Measurements from ENCODE around the gene LOXL4.

LOXL4 gene

DNA sequence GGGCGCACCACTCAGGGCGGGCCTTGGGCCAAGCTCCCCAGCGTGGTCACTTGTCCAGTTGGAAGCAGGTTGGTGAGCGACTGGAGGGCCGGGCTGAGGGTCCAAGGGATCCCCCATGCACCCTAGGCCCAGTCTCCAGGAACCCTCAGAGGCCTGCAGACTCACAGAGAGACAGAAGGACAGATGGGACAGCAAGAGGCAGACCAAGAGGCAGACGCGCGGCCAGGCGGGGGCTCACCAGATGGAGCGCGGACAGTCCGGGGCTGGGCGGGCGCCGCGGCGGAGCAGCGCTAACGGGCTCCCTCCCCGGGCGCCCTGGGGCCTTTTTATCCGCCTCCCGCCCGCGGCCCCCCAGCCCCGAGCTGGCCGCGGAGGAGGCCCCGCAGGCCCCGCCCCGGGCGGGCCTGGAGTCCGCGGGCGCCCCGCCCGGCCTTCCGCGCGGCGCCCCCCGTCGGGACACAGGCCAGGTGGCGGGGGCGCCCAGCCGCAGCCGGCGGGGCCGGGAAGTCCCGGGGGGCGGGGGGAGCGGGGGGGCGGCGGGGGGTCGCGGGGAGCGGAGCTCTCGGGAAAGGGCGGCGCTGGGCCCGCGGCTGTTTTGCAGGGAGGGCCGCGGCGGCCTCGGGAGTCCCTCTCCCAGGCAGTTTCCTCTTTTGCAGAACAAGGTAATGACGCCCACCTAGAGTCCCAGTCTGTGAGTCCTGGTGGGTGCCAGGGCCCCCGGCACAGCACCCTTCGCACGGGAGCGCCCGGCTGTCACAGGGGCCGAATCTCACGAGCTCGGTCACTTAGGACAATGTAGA lies at the start of gene LOXL4:
Gene LOXL4 (minus strand): TSS at position 301 of the 800 bp plus-strand sequence. CDS start 5,175 bp downstream, outside the sequence.
- DNase-seq (ENCODE audit: low read depth in 2 of 3, low spot score in 2 of 3): no peak

DNA sequence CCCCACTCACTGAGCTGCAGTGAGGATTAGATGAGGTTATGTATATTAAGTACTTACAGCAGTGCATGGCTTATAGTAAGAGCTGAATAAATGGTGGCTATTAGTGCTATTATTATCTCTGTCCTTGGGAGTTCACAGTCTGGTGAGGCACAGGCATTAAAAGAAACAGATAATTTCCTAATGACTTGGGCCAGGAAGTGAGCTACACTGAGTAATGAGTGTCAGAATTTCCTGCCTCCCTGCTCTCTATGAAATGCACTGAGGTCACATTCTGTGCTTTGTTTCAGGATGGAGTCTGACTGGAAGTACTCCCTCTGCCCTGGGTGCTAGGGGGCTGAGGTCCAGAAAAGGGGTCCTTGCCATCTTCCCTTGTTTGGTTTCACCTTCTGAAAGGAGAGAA lies 48.7 kb upstream of the LOXL4 start:
- no peak for DNase-seq (ENCODE audit: low read depth in 2 of 3, low spot score in 2 of 3)

DNA sequence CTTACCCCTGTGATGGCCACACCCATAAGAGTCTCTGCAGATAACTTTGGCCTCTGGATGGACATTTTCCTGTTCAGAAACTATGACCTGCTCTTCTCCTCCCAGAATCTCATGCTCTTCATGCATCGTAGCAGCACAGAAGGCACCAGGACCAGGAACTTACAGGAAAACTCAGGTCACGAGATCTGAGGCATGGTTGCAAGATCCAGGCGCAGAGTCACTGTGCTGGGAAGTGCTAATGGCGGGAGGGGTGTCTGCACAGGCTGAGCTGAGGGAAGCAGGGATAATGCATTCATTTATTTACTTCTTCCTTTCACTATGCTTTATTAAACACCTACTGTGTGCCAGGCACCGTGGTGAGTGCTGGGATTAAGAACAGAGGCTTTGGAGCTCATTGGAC lies 48.2 kb upstream of the LOXL4 start:
- DNase-seq (ENCODE audit: low read depth in 2 of 3, low spot score in 2 of 3): no peak

DNA sequence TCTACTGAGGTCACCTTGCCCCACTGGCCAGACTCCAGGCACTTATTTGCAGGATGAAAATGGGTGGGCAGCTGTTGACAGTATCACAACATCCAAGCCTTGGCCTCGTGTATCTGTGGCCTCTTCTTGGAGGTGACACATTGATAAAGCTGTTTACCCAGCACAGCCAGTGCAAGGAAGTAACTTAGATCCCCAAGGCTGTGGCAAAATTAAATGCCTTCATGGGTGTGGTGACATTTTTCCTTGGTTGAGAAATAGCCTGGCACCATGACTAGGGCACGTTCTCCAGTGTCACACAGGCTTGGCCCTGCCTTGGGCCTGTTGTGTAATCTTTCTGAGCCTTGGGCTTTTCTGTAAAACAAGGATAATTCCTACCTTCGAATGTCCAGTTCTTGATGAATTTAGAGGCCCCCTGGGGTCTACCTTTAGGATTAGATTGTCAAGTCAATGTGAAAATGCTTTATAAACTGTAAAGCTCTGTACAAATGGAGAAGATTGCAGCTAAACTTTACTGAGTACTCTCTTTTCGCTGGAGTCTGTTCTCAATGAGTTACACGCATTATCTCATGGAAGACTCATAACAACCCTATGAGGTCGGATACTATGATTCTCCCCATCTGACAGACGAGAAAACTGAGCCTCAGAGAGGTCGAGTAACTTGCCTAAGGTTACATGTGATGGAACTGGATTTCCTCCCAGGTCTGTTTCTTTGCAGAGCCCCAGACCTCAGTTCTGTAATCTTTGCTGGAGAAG lies 46.7 kb upstream of the LOXL4 start:
- DNase-seq (ENCODE audit: low read depth in 2 of 3, low spot score in 2 of 3): no peak

DNA sequence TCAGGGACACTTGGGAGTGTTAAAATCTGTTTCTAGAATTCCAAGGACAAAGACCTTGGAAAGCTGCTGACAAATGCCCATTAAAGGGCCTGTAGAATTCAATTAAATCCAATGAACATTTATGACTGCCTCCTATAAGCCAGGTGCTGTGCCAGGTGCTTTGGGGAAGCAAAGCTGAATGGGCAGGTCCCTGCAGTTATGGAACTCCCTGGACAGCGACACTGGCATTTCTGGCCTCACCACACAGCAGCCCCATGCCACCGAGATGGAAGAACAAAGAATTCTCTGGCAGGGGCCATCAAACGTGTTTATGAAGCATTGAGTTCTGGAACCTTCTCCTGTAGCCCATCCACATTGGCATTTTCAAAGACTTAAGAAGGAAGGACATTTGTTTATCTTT lies 45.6 kb upstream of the LOXL4 start:
- no peak for DNase-seq (ENCODE audit: low read depth in 2 of 3, low spot score in 2 of 3)

DNA sequence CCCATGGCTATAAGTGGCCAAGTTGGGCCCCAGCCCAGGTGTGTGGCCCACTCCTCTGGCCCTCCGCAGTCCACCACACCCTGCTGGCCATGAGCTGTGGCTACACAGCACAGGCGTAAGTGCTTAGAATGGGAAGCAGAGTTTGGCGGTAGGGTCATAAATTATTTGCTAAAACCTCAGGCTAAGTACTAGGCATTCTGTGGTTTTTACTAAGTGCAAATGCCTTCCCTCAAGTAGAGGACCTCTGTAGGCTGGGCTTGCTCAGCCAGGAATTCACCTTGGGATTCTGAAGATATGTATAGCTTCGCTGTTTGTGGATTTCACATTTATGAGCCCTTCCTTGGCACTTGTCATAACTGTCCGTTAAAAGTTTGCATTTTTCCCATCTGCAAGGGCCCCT lies 44.8 kb upstream of the LOXL4 start:
- DNase-seq (ENCODE audit: low read depth in 2 of 3, low spot score in 2 of 3): no peak

DNA sequence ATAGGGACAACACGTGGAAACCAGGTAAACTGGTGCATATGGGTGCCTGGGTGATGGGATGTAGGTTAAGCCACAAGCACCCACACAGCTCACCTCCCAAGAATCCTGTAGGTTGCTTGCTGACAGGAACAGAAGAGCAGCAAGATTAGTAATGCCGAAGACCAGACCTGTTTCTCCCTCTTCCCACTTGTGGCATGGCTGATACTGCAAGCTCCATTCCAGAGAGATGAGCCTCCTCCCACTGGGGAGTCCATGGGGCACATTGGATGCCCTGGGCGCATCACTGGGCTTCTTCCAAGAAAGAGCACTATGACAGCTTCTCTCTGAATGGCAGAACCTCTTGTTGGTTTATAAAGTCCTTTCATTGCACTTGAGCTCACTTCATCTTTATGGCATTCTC lies 44.4 kb upstream of the LOXL4 start:
- DNase-seq (ENCODE audit: low read depth in 2 of 3, low spot score in 2 of 3): no peak

DNA sequence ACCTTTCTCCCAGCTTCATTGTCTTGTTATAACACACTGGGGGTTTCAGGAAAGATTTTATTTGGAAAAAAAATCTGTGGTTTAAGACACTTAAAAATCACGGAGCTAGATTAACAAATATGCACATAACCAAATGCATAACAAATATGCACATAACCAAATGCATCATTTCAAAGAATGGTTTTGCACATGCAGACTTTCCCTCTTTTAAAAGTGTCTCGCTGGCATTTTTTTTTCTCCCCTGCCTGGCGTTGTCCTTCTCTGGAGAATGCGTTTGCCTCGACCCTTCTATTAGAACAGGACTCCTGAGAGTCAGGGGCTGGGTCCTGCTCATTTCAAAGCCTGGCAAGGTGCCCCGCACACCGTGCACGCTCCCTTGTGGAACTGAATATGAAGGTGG lies 42.7 kb upstream of the LOXL4 start:
- DNase-seq (ENCODE audit: low read depth in 2 of 3, low spot score in 2 of 3): no peak

DNA sequence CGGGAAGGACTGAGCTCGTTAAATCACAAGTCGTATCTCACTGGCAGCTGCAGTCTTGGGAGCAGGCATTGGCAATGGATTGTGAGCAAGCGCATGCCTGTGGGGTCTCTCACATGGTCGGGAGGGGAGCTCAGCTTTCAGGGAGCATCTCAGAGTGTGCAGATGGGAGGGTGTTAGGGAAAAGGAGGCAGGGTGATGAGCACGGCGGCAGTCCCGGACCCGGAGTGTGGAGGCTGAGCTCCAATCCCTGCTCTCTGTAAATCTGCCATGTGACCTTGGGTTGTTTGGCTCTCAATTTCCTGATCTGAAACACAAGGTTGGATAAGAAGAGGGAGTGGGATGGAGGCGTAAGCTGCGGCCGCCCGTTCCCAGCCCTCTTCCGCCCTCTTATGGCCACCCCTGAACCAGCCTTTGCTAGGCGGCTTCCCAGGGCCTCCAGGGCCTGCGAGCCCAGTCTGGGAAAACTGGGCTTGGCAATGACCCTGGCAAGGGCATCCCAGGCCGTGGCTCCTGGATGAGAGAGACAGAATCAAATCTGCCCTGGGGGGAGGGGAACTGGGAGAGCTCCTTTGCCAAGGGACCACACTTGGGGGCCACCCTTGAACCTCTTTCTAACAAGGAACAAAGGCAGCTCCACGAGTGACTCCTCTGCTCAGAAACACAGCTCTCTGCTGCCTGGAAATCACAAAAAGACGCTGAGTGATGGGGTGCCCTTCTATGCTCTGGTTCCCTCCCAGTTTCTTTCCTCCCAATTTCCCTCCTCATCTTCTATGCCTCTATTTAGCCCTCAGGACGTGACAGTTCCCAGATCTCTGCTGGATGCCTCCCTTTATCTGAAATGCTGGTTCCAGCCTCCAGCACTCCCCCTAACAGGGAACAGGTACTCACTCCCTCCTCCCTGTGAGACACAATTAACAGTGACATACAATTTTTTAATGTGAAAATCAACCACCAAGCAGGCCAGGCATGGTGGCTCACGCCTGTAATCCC lies 41.7 kb upstream of the LOXL4 start:
- no peak for DNase-seq (ENCODE audit: low read depth in 2 of 3, low spot score in 2 of 3)

DNA sequence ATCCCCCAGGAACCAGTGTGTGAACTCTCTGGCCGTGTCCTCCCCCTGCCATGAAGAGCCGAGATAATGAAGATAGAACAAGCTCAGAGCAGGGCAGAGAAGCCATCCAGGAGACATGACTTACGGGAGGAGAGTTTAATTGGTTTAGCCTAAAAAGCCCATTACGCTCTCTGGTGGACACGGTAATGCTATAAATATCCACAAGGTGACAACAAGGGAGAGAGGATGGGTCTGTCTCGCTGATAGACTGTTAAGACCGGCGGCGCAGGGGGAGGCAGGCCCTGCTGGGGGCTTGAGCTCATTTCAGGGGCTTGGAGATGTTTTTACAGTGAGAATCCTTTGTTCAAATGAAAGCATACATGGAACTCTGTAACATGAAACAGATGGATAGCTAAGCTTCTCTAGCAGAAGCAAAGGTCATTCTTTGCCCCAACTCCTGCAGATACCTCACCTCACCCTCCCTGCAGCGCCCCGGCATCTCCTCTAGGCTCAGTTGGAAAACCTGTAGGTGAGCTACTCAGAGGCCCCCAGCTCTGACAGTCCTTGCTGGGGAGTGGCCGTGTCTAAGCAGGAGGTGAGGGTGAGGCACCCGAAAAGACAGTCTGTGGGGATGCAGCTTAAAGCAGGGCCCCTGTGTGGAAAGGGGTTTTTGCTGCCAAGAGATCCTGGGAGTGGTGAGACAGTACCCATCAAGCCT lies 40.8 kb upstream of the LOXL4 start:
- DNase-seq (ENCODE audit: low read depth in 2 of 3, low spot score in 2 of 3): no peak

DNA sequence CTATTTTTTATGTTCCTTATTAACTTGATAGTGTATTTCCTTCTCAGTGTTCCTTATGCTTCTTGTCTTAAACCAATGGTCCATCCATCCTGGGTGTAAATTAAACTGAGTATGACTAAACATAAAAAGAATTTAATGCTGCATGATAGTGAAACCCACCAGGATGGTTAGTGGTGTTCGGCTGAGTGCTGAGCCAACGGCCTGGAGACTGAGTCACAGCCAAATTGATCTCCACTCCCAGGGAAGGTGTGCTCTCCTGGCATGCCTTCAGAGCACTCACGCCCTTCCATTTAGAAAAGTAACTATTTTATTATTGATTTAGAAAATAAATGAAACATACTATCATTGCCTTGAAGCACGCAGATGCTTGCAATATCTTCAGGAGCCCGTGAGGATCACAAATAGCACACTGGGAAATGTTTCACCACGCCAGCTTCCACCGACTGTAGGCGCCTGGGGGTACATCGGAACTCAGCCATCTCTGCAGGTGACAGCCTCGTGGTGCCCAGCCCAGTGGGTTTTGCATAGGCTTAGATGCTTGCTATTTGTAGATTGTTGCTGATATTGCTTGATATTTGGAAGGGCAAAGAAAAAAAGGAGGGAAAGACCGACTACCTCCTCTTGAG lies 40.0 kb upstream of the LOXL4 start:
- DNase-seq (ENCODE audit: low read depth in 2 of 3, low spot score in 2 of 3): no peak

DNA sequence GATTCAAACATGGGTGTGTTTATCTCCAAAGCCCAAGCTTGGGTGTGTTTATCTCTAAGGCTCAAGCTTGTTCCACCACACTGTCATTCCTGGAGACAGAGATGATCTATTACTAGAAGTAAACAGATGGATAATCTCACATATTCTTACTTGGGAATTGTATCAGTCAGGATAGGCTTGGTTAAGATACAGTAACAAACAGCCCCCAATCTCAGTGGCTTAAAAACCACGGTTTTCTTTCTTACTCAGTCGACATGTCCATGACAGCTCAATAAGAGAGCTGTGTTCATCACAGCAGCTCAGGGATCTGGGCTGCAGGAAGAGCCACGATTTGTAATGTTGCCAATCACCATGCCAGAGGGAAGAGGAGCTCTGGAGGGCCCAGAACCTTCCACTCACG lies 38.5 kb upstream of the LOXL4 start:
- DNase-seq (ENCODE audit: low read depth in 2 of 3, low spot score in 2 of 3): no peak

DNA sequence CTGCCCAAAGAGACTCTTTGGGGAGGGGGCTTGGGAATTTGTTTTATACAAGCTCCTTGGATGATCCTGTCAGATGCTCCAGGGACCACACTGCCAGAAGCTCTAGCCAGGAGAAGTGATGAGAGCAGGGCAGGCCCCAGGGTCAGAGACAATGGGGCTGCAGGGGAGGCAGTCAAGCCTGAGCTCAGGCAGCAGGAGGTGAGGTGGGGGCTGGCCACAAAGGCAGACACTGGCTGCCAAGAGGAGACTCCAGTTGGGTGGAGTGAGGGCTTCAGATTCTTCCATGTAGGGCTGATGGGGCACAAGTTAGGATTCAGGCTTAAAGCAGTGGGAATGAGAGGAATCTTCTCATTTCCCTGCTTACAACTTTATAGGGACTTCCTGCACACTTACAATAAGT lies 35.6 kb upstream of the LOXL4 start:
- no peak for DNase-seq (ENCODE audit: low read depth in 2 of 3, low spot score in 2 of 3)

DNA sequence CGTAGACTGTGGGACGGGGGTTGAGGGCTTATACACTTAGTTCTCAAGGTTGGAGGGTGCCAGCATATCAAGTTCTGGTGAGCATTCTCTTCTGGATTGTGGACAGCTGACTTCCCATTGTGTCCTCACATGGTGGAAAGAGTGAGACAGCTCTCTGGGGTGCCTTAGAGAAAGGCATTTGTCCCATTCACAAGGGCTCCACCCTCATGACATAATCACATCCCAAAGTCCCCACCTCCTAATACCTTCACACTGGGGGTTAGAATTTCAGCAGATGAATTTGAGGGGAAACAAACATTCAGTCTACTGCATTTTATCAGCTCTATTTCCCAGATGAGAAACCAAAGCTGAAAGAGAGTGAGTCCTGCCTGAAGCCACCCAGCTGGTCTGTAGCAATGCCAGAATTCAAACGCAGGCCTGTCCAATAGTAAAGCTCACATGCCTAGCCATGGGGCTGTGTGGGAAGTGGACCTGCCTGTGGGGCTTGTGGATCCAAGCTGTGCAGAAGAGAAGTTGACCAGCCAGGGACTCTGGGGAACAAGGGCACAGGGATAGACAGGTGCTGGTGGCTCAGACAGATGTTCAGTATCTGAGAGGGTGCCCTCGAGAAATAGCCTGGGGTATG lies 34.9 kb upstream of the LOXL4 start:
- DNase-seq (ENCODE audit: low read depth in 2 of 3, low spot score in 2 of 3): no peak

DNA sequence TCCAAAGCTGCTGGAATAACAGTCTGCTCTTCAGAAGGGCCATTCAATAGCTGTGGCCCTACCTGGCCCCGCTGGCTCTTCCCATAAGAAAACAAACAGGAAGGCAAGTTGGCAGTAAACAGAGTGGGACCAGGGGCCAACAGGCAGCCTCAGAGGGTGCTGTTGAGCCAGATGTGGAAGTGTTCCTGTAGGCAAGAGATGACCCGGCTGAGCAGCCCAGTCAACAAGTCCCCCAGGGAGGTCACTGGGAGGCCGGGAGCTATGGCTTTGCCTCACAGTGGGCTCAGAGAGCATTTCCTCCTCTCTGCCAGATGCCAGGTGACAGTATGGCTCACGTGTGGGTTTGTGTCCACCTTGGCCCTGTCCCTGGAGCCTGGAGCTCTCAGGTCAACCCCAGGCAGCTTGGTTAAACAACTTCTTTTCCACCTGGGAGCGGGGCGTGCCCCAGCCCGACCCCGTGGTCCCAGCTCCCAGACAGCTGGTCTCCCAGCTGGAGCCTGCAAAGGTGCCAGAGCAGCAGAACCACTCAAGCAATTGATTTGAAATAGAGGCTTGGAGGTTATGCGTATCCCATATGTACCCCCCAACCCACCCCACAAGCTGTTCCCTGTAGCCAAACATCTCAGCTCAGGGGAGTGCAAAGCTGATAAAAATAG lies 33.8 kb upstream of the LOXL4 start:
- DNase-seq (ENCODE audit: low read depth in 2 of 3, low spot score in 2 of 3): no peak

DNA sequence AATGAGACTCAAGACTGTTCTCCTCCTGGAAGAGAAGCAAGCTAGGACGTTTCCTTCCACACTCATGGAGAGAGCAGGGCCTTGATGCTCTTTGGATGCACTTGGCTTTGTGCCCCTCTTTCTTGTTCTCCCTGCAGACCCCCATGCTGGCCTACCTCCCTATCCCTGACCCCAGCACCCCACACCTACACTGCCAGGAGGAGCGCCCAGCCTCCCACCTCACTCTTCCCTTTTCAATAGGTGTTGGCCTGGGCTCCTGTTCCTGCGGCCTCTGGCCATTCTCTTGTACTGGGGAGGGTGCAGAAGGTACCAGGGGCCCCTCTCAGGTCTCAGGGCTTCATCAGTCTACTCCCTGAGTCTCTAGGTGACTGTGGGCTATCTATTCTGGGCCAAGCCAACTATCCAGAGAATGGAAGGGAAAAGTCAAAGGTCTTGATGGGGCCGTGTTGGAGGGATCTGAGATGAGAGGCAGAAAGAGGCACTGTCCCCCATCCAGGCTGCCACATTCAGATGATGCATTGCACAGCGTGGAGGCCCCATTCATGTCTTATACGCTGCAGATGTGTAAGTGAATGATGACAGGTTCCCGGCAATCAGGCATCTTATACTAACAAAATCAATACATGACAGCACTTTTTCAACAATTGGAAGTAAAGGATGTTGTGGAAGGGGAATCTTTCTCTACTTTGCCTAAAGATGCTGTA lies 32.7 kb upstream of the LOXL4 start:
- DNase-seq (ENCODE audit: low read depth in 2 of 3, low spot score in 2 of 3): no peak

DNA sequence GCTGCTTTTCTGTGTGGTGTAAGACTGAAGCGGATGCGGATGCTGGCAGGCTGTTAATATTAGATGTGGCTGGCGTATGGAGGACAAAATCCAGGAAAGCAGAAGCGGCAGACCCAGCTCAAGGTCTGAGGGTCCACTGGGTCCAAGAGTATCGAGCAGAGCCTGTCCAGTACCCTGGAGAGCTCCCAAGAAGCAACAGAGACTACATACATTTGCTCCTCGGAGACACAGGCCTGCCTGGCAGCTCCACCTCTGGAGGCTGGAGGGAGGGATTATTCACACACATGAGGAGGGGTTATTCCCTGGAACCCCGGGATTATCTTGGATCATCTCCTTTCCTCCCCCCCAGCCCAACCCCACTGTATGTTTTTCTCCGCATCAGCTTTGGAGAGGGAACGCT lies 31.3 kb upstream of the LOXL4 start:
- no peak for DNase-seq (ENCODE audit: low read depth in 2 of 3, low spot score in 2 of 3)

DNA sequence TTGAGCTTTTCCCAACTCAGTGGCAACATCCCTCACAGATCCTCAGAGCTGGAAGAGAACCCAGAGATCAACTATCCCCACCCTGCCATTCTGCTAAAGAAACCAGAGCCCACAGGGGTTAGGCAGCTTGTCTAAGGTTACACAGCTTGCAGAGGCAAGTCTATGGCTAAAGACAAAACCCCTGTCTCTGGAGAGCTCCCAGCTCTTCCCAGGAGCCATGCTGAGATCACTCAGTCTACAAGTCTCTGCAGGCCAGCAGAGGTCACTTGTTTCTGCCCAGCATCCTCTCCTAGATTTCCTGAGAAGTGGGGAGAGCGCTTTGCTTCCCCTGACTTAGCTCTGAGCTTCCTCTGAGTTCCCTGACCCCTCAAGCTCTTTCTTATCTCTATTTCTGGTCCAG lies 28.5 kb upstream of the LOXL4 start:
- DNase-seq (ENCODE audit: low read depth in 2 of 3, low spot score in 2 of 3): no peak

DNA sequence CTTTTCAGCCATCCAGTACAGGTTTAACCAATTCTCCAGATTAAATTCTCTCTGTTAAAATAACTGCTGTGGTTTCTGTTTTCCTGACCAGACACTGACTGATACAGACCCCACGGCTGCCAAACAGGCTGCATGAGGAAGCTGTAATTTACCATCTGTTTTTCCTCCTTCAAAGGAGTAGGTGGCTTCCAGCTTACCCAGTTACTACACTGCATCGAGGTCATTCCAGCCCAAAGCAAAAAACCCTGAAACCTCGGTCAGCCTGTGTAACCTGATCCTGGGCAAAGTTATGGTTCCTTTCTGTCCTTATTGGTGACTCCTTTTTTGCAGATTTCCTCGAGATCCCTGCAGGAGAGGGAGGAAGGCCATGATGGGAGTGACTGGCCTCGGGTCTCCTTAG lies 27.9 kb upstream of the LOXL4 start:
- DNase-seq (ENCODE audit: low read depth in 2 of 3, low spot score in 2 of 3): no peak
